PC-9 (cell line): Measurements from ENCODE around the gene ARHGAP28. TPM values are rescaled to one million over a fixed set of nuclear protein-coding genes. Genes with fewer than 3 reads are reported as not detected.

ENCODE experiments used
- BruUV-seq: library from RNA; stranded (reverse); fragments of 400-500 nt; replicated peaks from 2 replicates; lab custom pipeline; 2021; lab: Mats Ljungman, UMichigan
- CTCF ChIA-PET: fragments of 300-600 bp; sonication (Branson Sonifier 250); formaldehyde crosslinking; loops from one replicate; lab custom pipeline; 2022; ENCODE audit warnings: antibody characterized with exemption; lab: Charles Lee
- POLR2A ChIA-PET: fragments of 300-600 bp; sonication (Branson Sonifier 250); formaldehyde crosslinking; loops from one replicate; lab custom pipeline; 2022; ENCODE audit warnings: antibody characterized with exemption; ENCODE audit not compliant: unreplicated experiment; lab: Charles Lee
- DNase-seq, 2 experiments: peaks; one replicate each; pipeline versions ENCODE4 v3.0.0 to v3.0.0-alpha.2; 2015 to 2022; ENCODE audit warnings: mixed read lengths in 1 of 2
- H2AFZ ChIP-seq: fragments of 200-600 bp; sonication (generic); 2 replicates; pipeline ENCODE4 v1.8.1; 2017; ENCODE audit warnings: antibody characterized with exemption
- H3F3A ChIP-seq: fragments of 200-600 bp; sonication (generic); 2 replicates; pipeline ENCODE4 v1.8.1; 2017; ENCODE audit warnings: antibody characterized with exemption, mild to moderate bottlenecking, low read depth; ENCODE audit not compliant: insufficient read depth
- H3K27ac ChIP-seq: fragments of 200-600 bp; sonication (generic); 2 replicates; pipeline ENCODE4 v1.6.1; 2016; ENCODE audit warnings: mixed run types
- H3K27me3 ChIP-seq: fragments of 200-600 bp; sonication (generic); 2 replicates; pipeline ENCODE4 v1.6.1; 2016; ENCODE audit warnings: low read depth, mixed run types; ENCODE audit not compliant: insufficient read depth
- H3K36me3 ChIP-seq: fragments of 200-600 bp; sonication (generic); 2 replicates; pipeline ENCODE4 v1.6.1; 2016; ENCODE audit warnings: low read depth, mixed run types
- H3K4me1 ChIP-seq: fragments of 200-600 bp; sonication (generic); replicated peaks from 2 replicates; pipeline ENCODE4 v1.6.1; 2016; ENCODE audit warnings: mixed run types; ENCODE audit not compliant: insufficient read depth
- H3K4me2 ChIP-seq: fragments of 200-600 bp; sonication (generic); 2 replicates; pipeline ENCODE4 v1.6.1; 2017; ENCODE audit warnings: mixed run types
- H3K4me3 ChIP-seq: fragments of 200-600 bp; sonication (generic); 2 replicates; pipeline ENCODE4 v1.6.1; 2016; ENCODE audit warnings: mixed run types
- H3K79me2 ChIP-seq: fragments of 200-600 bp; sonication (generic); 2 replicates; pipeline ENCODE4 v1.6.1; 2017; ENCODE audit warnings: low read depth, mixed run types
- H3K9me2 ChIP-seq: fragments of 200-600 bp; sonication (generic); 2 replicates; pipeline ENCODE4 v1.8.1; 2017; ENCODE audit warnings: mild to moderate bottlenecking; ENCODE audit not compliant: insufficient read depth
- H3K9me3 ChIP-seq: fragments of 200-600 bp; sonication (generic); 2 replicates; pipeline ENCODE4 v1.8.1; 2016; ENCODE audit warnings: low read depth; ENCODE audit not compliant: insufficient read depth
- H4K20me1 ChIP-seq: fragments of 200-600 bp; sonication (generic); 2 replicates; pipeline ENCODE4 v1.8.1; 2017; ENCODE audit not compliant: insufficient read depth
- CTCF ChIP-seq: fragments of 200-600 bp; sonication (generic); conservative IDR thresholded peaks from 2 replicates; pipeline ENCODE4 v1.6.1; 2017; ENCODE audit warnings: mixed run types, antibody characterized with exemption, mild to moderate bottlenecking, moderate library complexity
- EZH2 ChIP-seq: fragments of 200-600 bp; sonication (generic); IDR thresholded peaks from 2 replicates; pipeline ENCODE4 v1.8.0; 2017; ENCODE audit warnings: antibody characterized with exemption, low read depth
- intact Hi-C: fragments of 100-400 bp; cut with micrococcal nuclease; formaldehyde crosslinking; loops from one replicate; pipeline ENCODE4 v1.10.0; 2022; ENCODE audit not compliant: unreplicated experiment
- total RNA-seq: library from RNA; stranded (reverse); gene quantifications from 2 replicates; pipeline ENCODE4 v1.2.3, GENCODE V29; 2021

The ARHGAP28 gene
- total RNA-seq, 1 experiment from 2014 or later: not detected

GRCh38 chr18:6810191-6810590 lies 80.7 kb downstream of the ARHGAP28 start:
- H4K20me1 ChIP-seq: no peaks in the 10 kb centered on the region
- intact Hi-C loops: no loop called here
- no TSS peak for BruUV-seq
- no peak for DNase-seq
- H3K79me2 ChIP-seq: no peaks in the 10 kb centered on the region
- 0 out of 2 replicates have a peak, but pooled peaks cover 5% of the 10 kb centered on the region for H3K27me3 ChIP-seq
- no peak overlapping the region for H3K27ac ChIP-seq
- no peak overlapping the region for H2AFZ ChIP-seq
- H3K4me2 ChIP-seq: no peak overlapping the region
- no peaks in the 10 kb centered on the region for H3K4me1 ChIP-seq
- TF ChIP-seq CTCF (no peak), EZH2 (no peak)
- H3K36me3 ChIP-seq: no peaks in the 10 kb centered on the region
- no peaks in the 10 kb centered on the region for H3F3A ChIP-seq
- POLR2A ChIA-PET: no interaction called here
- H3K9me3 ChIP-seq: no peaks in the 10 kb centered on the region
- CTCF ChIA-PET: no interaction called here
- no peaks in the 10 kb centered on the region for H3K9me2 ChIP-seq
- no peak overlapping the region for H3K4me3 ChIP-seq

- no peaks in the 10 kb centered on the region for H3K79me2 ChIP-seq
- H3K9me2 ChIP-seq: no peaks in the 10 kb centered on the region
- 0 out of 2 replicates have a peak, but pooled peaks cover 5% of the 10 kb centered on the region for H3K27me3 ChIP-seq
- TF ChIP-seq CTCF: no peak
- TF ChIP-seq EZH2: no peak
- CTCF ChIA-PET: no interaction called here
- H3K4me2 ChIP-seq: no peak overlapping the region
- H3K9me3 ChIP-seq: no peaks in the 10 kb centered on the region
- intact Hi-C loops: no loop called here
- POLR2A ChIA-PET: interaction anchor here (0.6 to 0.7 kb wide), 2 partner anchors 310 to 435 kb away, joined by 3 read pairs; no protein-coding TSS in a partner anchor
- no peaks in the 10 kb centered on the region for H3F3A ChIP-seq
- DNase-seq: no peak
- no peak overlapping the region for H3K4me3 ChIP-seq
- no peak overlapping the region for H3K27ac ChIP-seq
- no peak overlapping the region for H2AFZ ChIP-seq
- H3K36me3 ChIP-seq: no peaks in the 10 kb centered on the region
- no TSS peak for BruUV-seq
- no peaks in the 10 kb centered on the region for H4K20me1 ChIP-seq
- H3K4me1 ChIP-seq: no peaks in the 10 kb centered on the region
These were observed 82.3 kb downstream of the ARHGAP28 start for GRCh38 chr18:6811816-6812215.

- no peaks in the 10 kb centered on the region for H4K20me1 ChIP-seq
- DNase-seq: no peak
- H3K27ac ChIP-seq: no peak overlapping the region
- no peaks in the 10 kb centered on the region for H3K27me3 ChIP-seq
- H3K9me3 ChIP-seq: no peaks in the 10 kb centered on the region
- H3K9me2 ChIP-seq: no peaks in the 10 kb centered on the region
- no TSS peak for BruUV-seq
- POLR2A ChIA-PET: no interaction called here
- H3K36me3 ChIP-seq: no peaks in the 10 kb centered on the region
- intact Hi-C loops: no loop called here
- no peak overlapping the region for H2AFZ ChIP-seq
- no peaks in the 10 kb centered on the region for H3F3A ChIP-seq
- no peak overlapping the region for H3K4me3 ChIP-seq
- TF ChIP-seq EZH2 (no peak), CTCF (no peak)
- no peak overlapping the region for H3K4me2 ChIP-seq
- CTCF ChIA-PET: no interaction called here
- H3K4me1 ChIP-seq: no peaks in the 10 kb centered on the region
- no peaks in the 10 kb centered on the region for H3K79me2 ChIP-seq
These were observed 85.4 kb downstream of the ARHGAP28 start for GRCh38 chr18:6814882-6815425.
